NCI-H187 (cell line): ENCODE measurements around the gene C22orf31.

Source experiments
- DNase-seq, 2 experiments: peaks; one replicate each; lab custom pipeline; 2025; lab: John Stamatoyannopoulos, UW

The C22orf31 gene

GRCh38 chr22:29081517-29082236 is 20.0 kb upstream of the C22orf31 start:
- no peak for DNase-seq

- DNase-seq = no peak
Observed at GRCh38 chr22:29080106-29080975, 18.7 kb upstream of the C22orf31 start.

- peak; percentile 31 to 67 for DNase-seq
Observed at GRCh38 chr22:29079218-29079901, 17.7 kb upstream of the C22orf31 start.

DNA sequence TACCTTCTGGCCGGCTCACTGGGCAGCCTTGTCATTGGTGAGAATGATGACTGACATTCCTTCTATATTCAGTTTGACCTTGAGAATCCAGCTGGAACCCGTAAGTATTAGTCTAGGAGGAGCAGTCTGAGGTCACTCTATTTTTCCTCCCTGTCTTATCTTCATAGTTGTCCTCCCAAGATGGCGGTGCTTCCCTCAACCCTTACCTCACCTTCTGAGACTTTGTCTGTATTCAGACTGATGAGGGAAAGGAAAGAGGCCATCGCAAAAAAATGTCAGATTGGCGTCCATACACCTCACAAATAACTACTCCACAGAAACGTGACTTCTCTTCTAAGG is 17.2 kb upstream of the C22orf31 start:
- no peak for DNase-seq

- DNase-seq = no peak
Observed at GRCh38 chr22:29078036-29078868, 16.6 kb upstream of the C22orf31 start.

GRCh38 chr22:29074276-29074772 is 12.7 kb upstream of the C22orf31 start:
- no peak for DNase-seq

GRCh38 chr22:29073618-29074275 is 12.1 kb upstream of the C22orf31 start:
- no peak for DNase-seq

GRCh38 chr22:29072979-29073617 is 11.5 kb upstream of the C22orf31 start, which contains the start of gene KREMEN1:
Gene KREMEN1 (plus strand): TSS chr22:29073035. CDS start chr22:29073131, 96 bp downstream.
- DNase-seq = no peak

DNA sequence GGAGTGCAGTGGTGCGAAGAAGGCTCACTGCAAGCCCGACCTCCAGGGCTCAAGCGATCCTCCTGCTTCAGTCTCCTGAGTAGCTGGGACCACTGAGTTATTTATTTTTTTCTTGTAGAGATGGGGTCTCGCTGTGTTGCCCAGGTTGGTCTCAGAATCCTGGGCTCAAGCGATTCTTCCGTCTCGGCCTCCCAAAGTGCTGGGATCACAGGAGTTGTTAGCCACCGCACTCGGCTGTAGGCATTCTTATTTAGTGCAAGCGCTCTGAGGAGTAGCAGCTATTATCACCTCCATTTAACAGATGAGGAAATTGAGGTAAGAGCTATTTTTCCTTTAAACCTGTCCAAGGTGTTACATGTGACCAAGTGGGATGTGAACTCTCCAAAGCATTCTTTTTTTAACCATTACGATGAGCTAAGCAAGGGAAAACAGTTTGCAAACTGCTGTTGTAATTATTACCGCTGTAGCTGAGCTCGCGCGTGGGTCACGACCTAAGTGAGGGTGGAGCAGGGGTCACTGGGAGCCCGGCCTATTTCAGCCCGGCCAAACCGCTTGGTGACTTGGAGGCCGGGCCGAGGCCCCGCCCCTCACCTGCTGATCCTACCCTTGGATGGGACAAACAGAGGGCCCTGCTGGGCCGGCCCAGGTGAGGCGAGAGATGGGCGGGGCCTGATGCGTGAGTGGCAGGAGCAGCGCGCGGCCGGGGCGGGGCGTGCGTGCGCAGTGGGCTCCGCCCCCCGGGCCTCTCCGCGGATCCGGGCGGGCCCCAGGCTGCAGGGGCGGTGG is 10.8 kb upstream of the C22orf31 start:
- peak; percentile 42 to 82 for DNase-seq

GRCh38 chr22:29071261-29072045 is 9.8 kb upstream of the C22orf31 start:
- no peak for DNase-seq

GRCh38 chr22:29070490-29070889 is 8.9 kb upstream of the C22orf31 start:
- DNase-seq = no peak

- DNase-seq = no peak
Observed at GRCh38 chr22:29069463-29069862, 7.8 kb upstream of the C22orf31 start.

DNA sequence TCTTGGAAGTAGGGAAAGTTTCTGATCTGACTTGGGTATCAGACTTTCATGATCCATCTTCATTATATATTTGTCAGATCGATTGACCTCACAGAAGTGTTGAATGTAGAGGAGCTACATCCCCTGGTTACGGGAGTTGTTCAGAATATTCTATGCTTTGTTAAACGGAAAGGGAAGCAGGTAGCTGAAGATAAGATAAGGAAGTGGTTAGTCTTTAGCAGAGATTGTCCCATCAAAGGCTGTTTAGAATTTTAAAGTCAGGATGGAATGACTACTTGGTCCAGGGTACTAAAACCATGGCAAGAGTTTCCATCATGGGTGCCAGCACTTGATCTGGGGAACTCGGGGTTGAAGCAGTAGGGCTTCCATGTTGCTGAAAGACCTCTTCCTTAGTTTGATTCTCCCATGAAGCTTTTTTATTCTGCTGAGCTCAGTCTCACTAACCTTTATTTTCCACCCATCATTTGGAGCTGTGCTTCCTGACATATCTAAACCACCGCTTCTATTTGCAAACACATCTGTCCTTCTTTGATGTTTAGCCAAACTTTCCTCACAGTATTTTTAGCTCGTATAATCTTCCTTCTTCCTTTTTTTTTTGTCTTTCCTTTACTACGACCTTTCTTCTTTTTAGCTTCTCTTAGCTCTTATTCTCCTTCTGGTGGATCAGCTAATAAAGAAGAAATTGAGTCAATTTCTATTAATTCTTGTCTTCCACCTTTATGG is 4.0 kb upstream of the C22orf31 start:
- DNase-seq = no peak

GRCh38 chr22:29062286-29062821 is 723 bp upstream of the C22orf31 start:
- no peak for DNase-seq

GRCh38 chr22:29060931-29061330 is 700 bp downstream of the C22orf31 start:
- DNase-seq = no peak

DNA sequence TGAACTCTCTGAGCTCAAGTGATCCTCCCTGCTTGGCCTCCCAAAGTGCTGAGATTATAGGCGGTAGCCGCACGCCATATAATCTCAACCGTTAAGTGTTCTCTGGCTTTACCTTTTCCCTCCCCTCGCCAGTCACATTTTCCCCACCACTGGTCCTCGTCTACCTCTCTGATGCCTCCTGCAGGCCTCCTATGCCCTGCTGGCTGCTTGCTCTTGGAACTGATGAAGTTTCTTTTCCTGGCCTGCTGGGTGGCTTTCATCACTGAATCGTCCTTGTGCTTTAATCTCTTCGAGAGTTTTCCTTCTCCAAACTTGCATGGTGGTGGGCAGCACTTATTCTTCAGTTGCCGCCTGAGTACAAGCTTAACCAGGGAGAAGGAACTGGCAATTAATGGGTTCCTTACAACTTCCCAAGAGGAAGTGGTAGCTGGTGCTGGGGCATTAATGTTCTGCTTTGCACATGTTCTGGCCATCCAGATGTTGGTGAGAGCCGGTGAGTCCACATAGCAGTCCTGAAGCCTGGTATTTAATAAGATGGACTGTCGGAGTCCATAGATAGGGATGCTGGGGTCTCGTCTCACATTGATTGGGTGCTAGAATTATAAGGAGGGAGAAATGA is 1.3 kb downstream of the C22orf31 start:
- no peak for DNase-seq

DNA sequence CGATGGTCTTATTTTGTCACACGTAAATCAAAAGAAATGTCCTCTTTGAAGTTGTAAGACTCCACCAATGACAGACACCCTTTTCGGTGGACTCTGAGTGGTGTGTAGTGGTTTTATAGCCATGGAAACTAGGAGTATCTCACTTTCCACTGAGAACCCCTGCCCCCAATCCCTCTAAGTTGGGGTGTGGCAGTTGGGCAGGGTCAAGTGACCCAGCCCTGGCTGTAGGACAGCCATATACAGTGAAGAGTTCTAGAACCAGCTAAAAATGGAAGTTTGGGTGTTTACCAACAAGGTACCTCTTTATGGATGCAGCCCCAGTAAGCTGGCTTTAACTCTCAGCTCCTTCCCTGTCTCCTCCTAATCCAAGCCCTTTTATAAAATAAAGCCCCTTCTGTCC is 5.2 kb downstream of the C22orf31 start:
- no peak for DNase-seq
